Measurements from ENCODE around the gene HOXA4. TPM values are rescaled to one million over a fixed set of nuclear protein-coding genes. Genes with fewer than 3 reads are reported as not detected.

Gene HOXA4
- total RNA-seq, 2 experiments from 2014 or later, result not detected

GRCh38 chr7:27168265-27168947, 37.8 kb upstream of the HOXA4 start:
- H3K27me3 ChIP-seq (ENCODE audit: control insufficient read depth in 1 of 2, insufficient read depth in 2 of 2, low read length in 2 of 2), result peaks cover 91 to 99% of the 10 kb centered on the region in 2 experiments
- Mint-ChIP-seq H3K36me3 (ENCODE audit: low read depth) (peaks cover 4% of the 10 kb centered on the region), H3K4me3 (peak overlapping the region; percentile 83), H3K9me3 (no peaks in the 10 kb centered on the region), H3K27ac (peak overlapping the region; percentile 76), H3K27me3 (peaks cover 86% of the 10 kb centered on the region), H3K4me1 (ENCODE audit: low read depth) (peaks cover 57% of the 10 kb centered on the region)
- CTCF ChIA-PET, result interaction anchor here (0.6 to 2.0 kb wide), 4 partner anchors 11 to 24 kb away, joined by 3 to 7 read pairs (median 3); no protein-coding TSS in a partner anchor
- no peaks in the 10 kb centered on the region for H3K36me3 ChIP-seq (ENCODE audit: insufficient read depth, low read length)
- no peak for TF ChIP-seq CTCF (IDR thresholded peaks at IDR 0.05)
- no peak overlapping the region for H3K27ac ChIP-seq (ENCODE audit: low read depth in 1 of 2, low read length in 2 of 2)
- H3K9me3 ChIP-seq (ENCODE audit: control insufficient read depth in 1 of 2, insufficient read depth in 1 of 2, low read length in 2 of 2), result peaks cover 5 to 79% of the 10 kb centered on the region in 2 experiments
- no peak overlapping the region for H3K4me3 ChIP-seq (ENCODE audit: low read length)
- POLR2A ChIA-PET, result interaction anchor here (0.6 to 1.9 kb wide), 4 partner anchors 10 to 1304 kb away, joined by 3 to 5 read pairs (median 4); no protein-coding TSS in a partner anchor
- ATAC-seq (ENCODE audit: poor library complexity) (peak; percentile 37), DNase-seq (peak in 3 of 14 experiments; percentile 33 to 69 (median 63))
- peaks cover 78% of the 10 kb centered on the region for H3K4me1 ChIP-seq (ENCODE audit: insufficient read depth, low read length)
- intact Hi-C loops (cut with DNase I, micrococcal nuclease), result loop anchor here (2.0 to 10.0 kb wide), 5 partner anchors 18 to 1084 kb away; partner anchors contain the start of gene SNX10 (in 1 of the 2)

GRCh38 chr7:27167916-27168264, 37.3 kb upstream of the HOXA4 start:
- intact Hi-C loops (cut with DNase I, micrococcal nuclease), result loop anchor here (2.0 to 10.0 kb wide), 6 partner anchors 17 to 1307 kb away; partner anchors contain the start of gene SNX10 (in 1 of the 2)
- peaks cover 74% of the 10 kb centered on the region for H3K4me1 ChIP-seq (ENCODE audit: insufficient read depth, low read length)
- H3K27ac Mint-ChIP-seq, result peak overlapping the region; percentile 76
- peaks cover 91 to 99% of the 10 kb centered on the region in 2 experiments for H3K27me3 ChIP-seq (ENCODE audit: control insufficient read depth in 1 of 2, insufficient read depth in 2 of 2, low read length in 2 of 2)
- H3K4me3 Mint-ChIP-seq, result peak overlapping the region; percentile 83
- no peak overlapping the region for H3K4me3 ChIP-seq (ENCODE audit: low read length)
- peaks cover 92% of the 10 kb centered on the region for H3K27me3 Mint-ChIP-seq
- H3K36me3 ChIP-seq (ENCODE audit: insufficient read depth, low read length), result no peaks in the 10 kb centered on the region
- H3K27ac ChIP-seq (ENCODE audit: low read depth in 1 of 2, low read length in 2 of 2), result no peak overlapping the region
- DNase-seq (no peak), ATAC-seq (ENCODE audit: poor library complexity) (no peak)
- peaks cover 4% of the 10 kb centered on the region for H3K36me3 Mint-ChIP-seq (ENCODE audit: low read depth)
- no peak for TF ChIP-seq CTCF (IDR thresholded peaks at IDR 0.05)
- H3K4me1 Mint-ChIP-seq (ENCODE audit: low read depth), result peaks cover 57% of the 10 kb centered on the region
- ChIA-PET CTCF (interaction anchor here (1.0 to 2.0 kb wide), 2 partner anchors 12 to 17 kb away, joined by 3 to 7 read pairs; no protein-coding TSS in a partner anchor), POLR2A (interaction anchor here (1.2 to 1.7 kb wide), 2 partner anchors 9 to 35 kb away, joined by 3 to 5 read pairs; no protein-coding TSS in a partner anchor)
- no peaks in the 10 kb centered on the region for H3K9me3 Mint-ChIP-seq
- H3K9me3 ChIP-seq (ENCODE audit: control insufficient read depth in 1 of 2, insufficient read depth in 1 of 2, low read length in 2 of 2), result peaks cover 5 to 76% of the 10 kb centered on the region in 2 experiments

GRCh38 chr7:27166531-27167505, 36.3 kb upstream of the HOXA4 start:
- peaks cover 49% of the 10 kb centered on the region for H3K4me1 Mint-ChIP-seq (ENCODE audit: low read depth)
- POLR2A ChIA-PET, result interaction anchor here (0.7 to 1.2 kb wide), 3 partner anchors 10 to 36 kb away, joined by 3 read pairs; partner anchors contain the start of gene HOXA6

More at GRCh38 chr7:27166531-27167505, 36.3 kb upstream of the HOXA4 start:
- Histone ChIP-seq H3K27me3 (ENCODE audit: control insufficient read depth in 1 of 2, insufficient read depth in 2 of 2, low read length in 2 of 2) (peaks cover 85 to 99% of the 10 kb centered on the region in 2 experiments), H3K36me3 (ENCODE audit: insufficient read depth, low read length) (no peaks in the 10 kb centered on the region), H3K4me1 (ENCODE audit: insufficient read depth, low read length) (peaks cover 63% of the 10 kb centered on the region), H3K4me3 (ENCODE audit: low read length) (no peak overlapping the region), H3K27ac (ENCODE audit: low read depth in 1 of 2, low read length in 2 of 2) (no peak overlapping the region), H3K9me3 (ENCODE audit: control insufficient read depth in 1 of 2, insufficient read depth in 1 of 2, low read length in 2 of 2) (peaks cover 5 to 70% of the 10 kb centered on the region in 2 experiments)
- Mint-ChIP-seq H3K4me3 (peak overlapping the region; percentile 83), H3K9me3 (no peaks in the 10 kb centered on the region), H3K27ac (peak overlapping the region; percentile 76), H3K27me3 (peaks cover 93% of the 10 kb centered on the region), H3K36me3 (ENCODE audit: low read depth) (peaks cover 4% of the 10 kb centered on the region)
- DNase-seq (peak in 3 of 14 experiments; percentile 2 to 30 (median 16)), ATAC-seq (ENCODE audit: poor library complexity) (no peak)
- CTCF ChIA-PET, result interaction anchor here (1.1 to 1.4 kb wide), 3 partner anchors 13 to 797 kb away, joined by 4 to 9 read pairs (median 6); no protein-coding TSS in a partner anchor
- no peak for TF ChIP-seq CTCF (IDR thresholded peaks at IDR 0.05)
- intact Hi-C loops (cut with DNase I, micrococcal nuclease), result loop anchor here (2.0 to 10.0 kb wide), 5 partner anchors 872 to 1306 kb away; partner anchors contain the start of gene SNX10 (in 1 of the 2)

Data from CD4-positive, alpha-beta T cell (primary cell).